GM10248 (cell line): ENCODE data around the gene ENPP3.

Source experiments
- CTCF ChIA-PET: fragments of 300-600 bp; sonication (Branson Sonifier 250); formaldehyde crosslinking; extraction: SDS; loops from one replicate; lab custom pipeline; 2021; ENCODE audit warnings: antibody characterized with exemption; lab: Yijun Ruan, JAX
- POLR2A ChIA-PET: fragments of 350-650 bp; sonication (Branson Sonifier 250); formaldehyde crosslinking; extraction: SDS; loops from one replicate; lab custom pipeline; 2020; ENCODE audit warnings: antibody characterized with exemption; lab: Yijun Ruan, JAX
- DNase-seq: peaks from one replicate; pipeline ENCODE4 v3.0.0; 2012; ENCODE audit errors: extremely low spot score
- CTCF ChIP-seq: IDR thresholded peaks from 2 replicates; pipeline ENCODE4 v1.5.1; 2012; ENCODE audit warnings: mild to moderate bottlenecking, low read depth; ENCODE audit errors: extremely low read depth, missing control alignments, control extremely low read depth

ENPP3 gene

GRCh38 chr6:131761762-131762067, 124.6 kb downstream of the ENPP3 start:
- TF ChIP-seq CTCF = no peak
- ChIA-PET CTCF (no interaction called here), POLR2A (no interaction called here)
- DNase-seq = no peak

- CTCF ChIA-PET = no interaction called here
- no peak for DNase-seq
- no peak for TF ChIP-seq CTCF
- POLR2A ChIA-PET = no interaction called here
These were observed 125.9 kb downstream of the ENPP3 start for GRCh38 chr6:131762984-131763383.

- CTCF ChIA-PET = no interaction called here
- POLR2A ChIA-PET = no interaction called here
- DNase-seq = no peak
- no peak for TF ChIP-seq CTCF
These were observed 126.6 kb downstream of the ENPP3 start for GRCh38 chr6:131763749-131764148.

GRCh38 chr6:131764350-131764749, 127.2 kb downstream of the ENPP3 start:
- DNase-seq = no peak
- TF ChIP-seq CTCF = no peak
- CTCF ChIA-PET = no interaction called here
- POLR2A ChIA-PET = no interaction called here

- CTCF ChIA-PET = no interaction called here
- no peak for DNase-seq
- POLR2A ChIA-PET = no interaction called here
- TF ChIP-seq CTCF = no peak
These were observed 128.1 kb downstream of the ENPP3 start for GRCh38 chr6:131765081-131765803.

GRCh38 chr6:131765804-131766135, 128.7 kb downstream of the ENPP3 start:
- POLR2A ChIA-PET = no interaction called here
- no peak for TF ChIP-seq CTCF
- DNase-seq = no peak
- CTCF ChIA-PET = no interaction called here
